ENCODE results near the gene NEK6.
"Not testable (repeated sequence)": the region's sequence is repeated elsewhere in the genome, so short reads cannot be mapped to it uniquely, and the experiment has no call there.

The NEK6 gene

GRCh38 chr9:124231095-124231737, 26.5 kb upstream of the NEK6 start:
- FAIRE-seq, result no peak

- FAIRE-seq, result no peak
These were observed 19.1 kb upstream of the NEK6 start for GRCh38 chr9:124238546-124239140.

GRCh38 chr9:124239249-124240073, 18.3 kb upstream of the NEK6 start:
- FAIRE-seq, result no peak

- FAIRE-seq, result no peak
These were observed 15.2 kb upstream of the NEK6 start for GRCh38 chr9:124242331-124243194.

GRCh38 chr9:124247393-124247792, 10.4 kb upstream of the NEK6 start:
- not testable (repeated sequence) for FAIRE-seq

- no peak for FAIRE-seq
These were observed 9.7 kb upstream of the NEK6 start for GRCh38 chr9:124248066-124248465.

- FAIRE-seq, result no peak
These were observed 8.8 kb upstream of the NEK6 start for GRCh38 chr9:124248960-124249359.

- FAIRE-seq, result no peak
These were observed 6.5 kb upstream of the NEK6 start for GRCh38 chr9:124251204-124251603.

- FAIRE-seq, result no peak
These were observed 6.0 kb upstream of the NEK6 start for GRCh38 chr9:124251605-124252378.

GRCh38 chr9:124252878-124253277, 4.9 kb upstream of the NEK6 start:
- FAIRE-seq, result not testable (repeated sequence)

GRCh38 chr9:124254261-124254682, 3.5 kb upstream of the NEK6 start:
- no peak for FAIRE-seq

GRCh38 chr9:124255222-124255621, 2.5 kb upstream of the NEK6 start:
- no peak for FAIRE-seq

GRCh38 chr9:124256517-124257069, 1.2 kb upstream of the NEK6 start:
- no peak for FAIRE-seq

GRCh38 chr9:124257070-124257843, 492 bp upstream of the NEK6 start:
- no peak for FAIRE-seq

GRCh38 chr9:124258607-124259157, 933 bp downstream of the NEK6 start:
- no peak for FAIRE-seq

GRCh38 chr9:124259158-124259808, 1.5 kb downstream of the NEK6 start:
- no peak for FAIRE-seq

- no peak for FAIRE-seq
These were observed 3.2 kb downstream of the NEK6 start for GRCh38 chr9:124260769-124261603.

GRCh38 chr9:124261736-124262648, 4.2 kb downstream of the NEK6 start:
- FAIRE-seq, result no peak

Data from A204.1 (cell line).